Heart left ventricle (tissue), 16 donors: ENCODE measurements around the gene RNF215. TPM values are rescaled to one million over a fixed set of nuclear protein-coding genes. Genes with fewer than 3 reads are reported as not detected.
A peak's percentile ranks its signal among the peaks of the same experiment; 100 is the strongest.

Experiments used
- ATAC-seq, 4 donors: fragments of 200-7000 bp; cut with Tn5 transposase; one replicate each; pipeline ENCODE4 v1.9.1; 2020 to 2022; ENCODE audit warnings: moderate library complexity in 4 of 4, mild to moderate bottlenecking in 3 of 4, moderate number of reproducible peaks in 1 of 4
- DNase-seq, 5 donors: peaks; one replicate each; pipeline ENCODE4 v3.0.0-alpha.2; 2020
- H3K27ac ChIP-seq, 12 donors: fragments of 200-600 bp; sonication (generic) in 4 of 12; one replicate each; pipeline versions ENCODE4 v1.5.0 to v1.8.0; 2016 to 2022; ENCODE audit warnings: mild to moderate bottlenecking in 2 of 12
- H3K27me3 ChIP-seq, 9 donors: fragments of 200-600 bp; sonication (generic) in 2 of 9; one replicate each; pipeline versions ENCODE4 v1.5.1 to v1.8.0; 2016 to 2022; ENCODE audit warnings: mild to moderate bottlenecking in 3 of 9
- H3K36me3 ChIP-seq, 9 donors: fragments of 200-600 bp; sonication (generic) in 2 of 9; one replicate each; pipeline versions ENCODE4 v1.5.0 to v1.8.0; 2018 to 2022; ENCODE audit warnings: mild to moderate bottlenecking in 2 of 9
- H3K4me1 ChIP-seq, 12 donors: fragments of 200-600 bp; sonication (generic) in 4 of 12; one replicate each; pipeline versions ENCODE4 v1.5.0 to v1.8.0; 2016 to 2022; ENCODE audit warnings: mild to moderate bottlenecking in 3 of 12
- H3K4me3 ChIP-seq, 12 donors: fragments of 200-600 bp; sonication (generic) in 4 of 12; one replicate each; pipeline versions ENCODE4 v1.5.0 to v1.8.0; 2017 to 2022; ENCODE audit warnings: mild to moderate bottlenecking in 9 of 12, moderate library complexity in 4 of 12
- H3K9me3 ChIP-seq, 12 donors: fragments of 200-600 bp; sonication (generic) in 4 of 12; one replicate each; pipeline versions ENCODE4 v1.5.0 to v1.8.0; 2016 to 2022; ENCODE audit warnings: mild to moderate bottlenecking in 1 of 12
- POLR2A ChIP-seq, 2 donors: fragments of 450-650 bp; IDR thresholded peaks; one replicate each; pipeline ENCODE4 v1.6.1; 2017; ENCODE audit warnings: antibody characterized with exemption in 2 of 2, mild to moderate bottlenecking in 2 of 2, moderate library complexity in 2 of 2
- WGBS, 4 donors: extraction: QIAGEN DNeasy Blood & Tissue Kit in 2 of 4; methylation state at CpG; one replicate each; pipeline versions ENCODE4 v1.1.5 to v1.1.7; 2013 to 2018; 5-methylcytosine and 5-hydroxymethylcytosine counted together
- intact Hi-C, 10 donors: fragments of 100-400 bp; cut with DNase I; formaldehyde crosslinking; loops; one replicate each; pipeline versions ENCODE4 v1.11.1 to v1.14.2; 2022
- polyA plus RNA-seq, 2 donors: library from polyadenylated mRNA; stranded (reverse); fragments of 200-250 nt; gene quantifications; one replicate each; pipeline ENCODE4 v1.2.3, GENCODE V29; 2013
- total RNA-seq, 9 donors: library from RNA; depleted of rRNA in 2 of 9; stranded (reverse); fragments of >200 nt in 2 of 9; fragmentation: NEBNext Ultra II Directional in 3 of 9; extraction: Animal tissue kit (Norgen Biotek cat#: 25700) in 3 of 9; gene quantifications; one replicate each; pipeline versions ENCODE4 v1.1.0 to v1.2.4, GENCODE V29; 2016 to 2023
- TF ChIP-seq, protein P1 (sequence below), 12 donors: fragments of 200-600 bp; sonication (generic) in 4 of 12; IDR thresholded peaks; one replicate each; pipeline versions ENCODE4 v1.5.0 to v1.8.0; 2018 to 2022; ENCODE audit warnings: antibody characterized with exemption in 12 of 12, mild to moderate bottlenecking in 5 of 12
- donor health status: ischemic (EF 13 %, LVEDD 7.1; RV severe dilation, severe dysfunction).
- donor health status: healthy with polysubstance abuse.
- donor health status: DM: no; HTN: yes; CAD: no.
- donor health status: DM: no; HTN: no; CAD: no.
- donor health status: ischemic (EF 25% LVEDD 6.9; RV normal size, moderate dysfunction).
- donor health status: ischemic (EF 25% LVEDD 5.7; RV mildly dilated, moderate dysfunction).
- donor health status: healthy.
- donor health status: DM: yes; HTN: yes; CAD: no.
- donor health status: ischemic (EF 35%, LVEDD 5.7; RV mildly dilated, moderate dysfunction).
- donor health status: nonischemic (EF 11% LVEDD 7.7; RV severe dilation, severe dysfunction).
- donor health status: DM: yes; HTN: yes; CAD: no.
- donor health status: PGD.
- donor health status: ischemic (EF 29% LVEDD 5.4; RV normal size, mild dysfunction).
- donor health status: nonischemic (EF 23%, LVEDD 6.1; RV moderate dilation, normal function).

The RNF215 gene
- total and polyA plus RNA-seq, 11 donors, result 3.3 to 12.2 (median 6.7) TPM

DNA sequence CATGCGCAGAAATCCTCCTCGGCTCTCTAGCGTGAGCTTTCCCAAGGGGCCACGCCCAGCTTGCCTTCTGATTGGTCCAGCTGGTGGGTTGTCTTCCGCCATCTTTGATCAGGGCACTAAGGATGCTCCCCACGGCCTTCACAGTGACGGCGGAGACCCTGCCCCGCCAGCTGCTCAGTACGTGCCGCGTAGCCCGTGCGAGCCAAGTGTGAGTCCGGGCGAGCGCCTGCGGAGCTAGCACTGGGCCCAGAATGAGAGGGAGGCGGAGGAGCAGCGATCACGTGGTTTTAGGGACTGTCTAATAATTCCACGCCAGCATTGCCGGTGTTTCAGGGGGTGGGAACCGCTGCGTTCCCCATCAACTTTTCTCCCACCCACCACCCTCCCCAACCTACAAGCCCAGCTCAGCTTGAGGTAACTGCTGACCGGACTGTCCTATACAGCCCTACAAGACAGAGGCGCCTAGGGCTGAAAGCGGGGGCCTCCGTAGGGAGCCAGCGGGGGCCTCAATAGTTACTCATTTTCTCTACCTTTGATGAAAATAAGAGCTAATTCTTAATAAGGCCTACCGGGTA lies 36.8 kb upstream of the RNF215 start:
- WGBS, 4 donors, result 2 to 3% (median 3%) methylated on average over 31 of the region's 31 CpGs
- peaks cover 4 to 54% (median 33%) of the 10 kb centered on the region in 12 donors for H3K4me1 ChIP-seq
- peaks cover 0 to 25% (median 9%) of the 10 kb centered on the region in 9 donors for H3K36me3 ChIP-seq
- H3K4me3 ChIP-seq, result peak overlapping the region; percentile 41 to 88 (median 71)
- no peaks in the 10 kb centered on the region for H3K27me3 ChIP-seq
- DNase-seq, result peak; percentile 99 to 100 (median 99)
- TF ChIP-seq, protein P1, sequence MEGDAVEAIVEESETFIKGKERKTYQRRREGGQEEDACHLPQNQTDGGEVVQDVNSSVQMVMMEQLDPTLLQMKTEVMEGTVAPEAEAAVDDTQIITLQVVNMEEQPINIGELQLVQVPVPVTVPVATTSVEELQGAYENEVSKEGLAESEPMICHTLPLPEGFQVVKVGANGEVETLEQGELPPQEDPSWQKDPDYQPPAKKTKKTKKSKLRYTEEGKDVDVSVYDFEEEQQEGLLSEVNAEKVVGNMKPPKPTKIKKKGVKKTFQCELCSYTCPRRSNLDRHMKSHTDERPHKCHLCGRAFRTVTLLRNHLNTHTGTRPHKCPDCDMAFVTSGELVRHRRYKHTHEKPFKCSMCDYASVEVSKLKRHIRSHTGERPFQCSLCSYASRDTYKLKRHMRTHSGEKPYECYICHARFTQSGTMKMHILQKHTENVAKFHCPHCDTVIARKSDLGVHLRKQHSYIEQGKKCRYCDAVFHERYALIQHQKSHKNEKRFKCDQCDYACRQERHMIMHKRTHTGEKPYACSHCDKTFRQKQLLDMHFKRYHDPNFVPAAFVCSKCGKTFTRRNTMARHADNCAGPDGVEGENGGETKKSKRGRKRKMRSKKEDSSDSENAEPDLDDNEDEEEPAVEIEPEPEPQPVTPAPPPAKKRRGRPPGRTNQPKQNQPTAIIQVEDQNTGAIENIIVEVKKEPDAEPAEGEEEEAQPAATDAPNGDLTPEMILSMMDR (IDR thresholded peaks at IDR 0.05), result no peak
- peak in 1 of 2 donors; percentile 58 for TF ChIP-seq POLR2A (IDR thresholded peaks at IDR 0.05)
- no peaks in the 10 kb centered on the region for H3K9me3 ChIP-seq
- H3K27ac ChIP-seq, result peak overlapping the region; percentile 87 to 99 (median 96)
- intact Hi-C loops, result loop anchor here in 3 of 10 donors (1.0 to 10.0 kb wide), 3 partner anchors 136 to 181 kb away; partner anchors contain the start of gene TCN2 (in 2 of the 3)
- ATAC-seq, result peak; percentile 90 to 96 (median 94)

DNA sequence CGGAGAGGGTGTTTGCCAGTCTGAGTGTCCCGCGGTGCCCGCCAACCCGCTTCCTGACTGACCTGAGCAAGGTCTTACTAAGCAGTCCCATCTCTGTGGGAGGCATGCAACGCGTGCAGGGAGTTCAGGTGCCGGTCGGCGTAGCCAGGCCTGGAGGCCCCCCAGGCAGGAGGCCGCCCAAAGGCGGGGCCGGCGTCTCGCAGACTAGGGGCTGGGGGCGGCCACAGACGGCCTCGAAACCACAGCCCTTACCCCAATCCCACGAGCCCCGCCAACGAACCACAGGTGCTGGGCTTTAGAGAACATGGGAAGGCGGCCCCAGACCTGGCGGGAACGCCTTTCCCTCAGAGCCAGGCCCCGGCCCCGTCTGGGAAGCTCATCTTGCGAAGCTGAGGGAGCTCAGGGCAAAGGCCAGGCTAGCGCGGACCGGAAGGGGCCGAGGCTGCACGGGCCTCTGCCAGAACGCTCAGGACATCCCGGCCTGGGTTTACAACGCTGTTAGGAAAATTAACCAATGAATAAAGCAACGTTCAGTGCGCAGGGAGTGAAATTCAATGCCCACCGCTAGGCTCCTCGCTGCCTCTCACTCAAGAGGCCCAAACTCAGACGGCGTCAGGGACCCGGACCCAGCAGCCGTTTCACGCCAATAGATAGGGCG lies 36.2 kb upstream of the RNF215 start:
- peak overlapping the region; percentile 41 to 88 (median 71) for H3K4me3 ChIP-seq
- H3K27me3 ChIP-seq, result no peaks in the 10 kb centered on the region
- peaks cover 4 to 54% (median 33%) of the 10 kb centered on the region in 12 donors for H3K4me1 ChIP-seq
- 0 to 1% (median 0%) methylated on average over 37 to 45 of the region's 45 CpGs for whole genome bisulfite sequencing, 4 donors
- intact Hi-C loops, result loop anchor here in 3 of 10 donors (10.0 kb wide), 2 partner anchors 161 to 181 kb away; partner anchors contain the start of gene TCN2 (in 2 of the 3)
- DNase-seq (peak in 1 of 5 donors; percentile 86), ATAC-seq (peak; percentile 54 to 72 (median 66))
- H3K36me3 ChIP-seq, result peaks cover 0 to 31% (median 15%) of the 10 kb centered on the region in 9 donors
- H3K27ac ChIP-seq, result peak overlapping the region; percentile 87 to 99 (median 96)
- H3K9me3 ChIP-seq, result no peaks in the 10 kb centered on the region
- TF ChIP-seq, protein P1 (IDR thresholded peaks at IDR 0.05), result peak in 3 of 12 donors; percentile 8 to 21 (median 16)
- TF ChIP-seq POLR2A (IDR thresholded peaks at IDR 0.05), result peak in 1 of 2 donors; percentile 77

DNA sequence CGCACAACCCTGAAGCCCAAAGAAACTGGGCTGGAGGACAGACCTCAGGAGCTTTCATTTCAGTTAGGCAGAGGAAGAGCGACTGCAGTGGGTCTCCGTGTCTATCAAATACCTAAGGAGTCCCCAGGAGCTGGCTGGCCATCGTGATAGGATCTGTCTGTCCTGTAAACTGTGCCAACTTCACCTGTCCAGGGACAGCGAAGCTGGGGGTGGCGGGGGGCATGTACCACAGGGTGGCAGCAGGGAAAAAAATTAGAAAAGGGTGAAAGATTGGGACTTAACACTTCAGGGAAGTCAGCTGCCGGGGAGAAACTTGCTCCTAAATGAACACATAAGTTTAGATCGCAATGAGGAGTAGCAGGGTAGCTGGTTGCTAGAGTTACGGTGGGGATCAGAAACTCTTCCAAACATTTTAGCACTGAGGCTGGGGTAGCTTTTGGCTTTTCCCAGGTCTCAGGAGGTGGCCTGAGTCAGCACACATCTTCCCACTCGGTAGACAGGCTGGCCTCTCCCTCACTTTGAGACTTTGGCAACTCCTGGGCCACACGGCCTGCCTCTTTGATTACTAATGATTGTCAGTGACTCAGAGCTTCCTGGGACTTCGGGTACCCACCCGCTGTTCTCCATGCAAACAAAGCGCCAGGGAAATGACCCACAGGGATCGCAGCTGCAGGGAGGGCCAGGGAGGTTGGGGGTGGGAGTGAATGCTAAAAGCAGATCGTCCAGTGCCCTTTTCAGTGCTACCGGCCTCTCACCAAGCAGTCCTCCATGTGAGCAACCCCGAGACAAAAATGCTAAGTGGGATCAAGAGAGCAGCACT lies 35.5 kb upstream of the RNF215 start:
- intact Hi-C loops, result loop anchor here in 3 of 10 donors (10.0 kb wide), 2 partner anchors 162 to 182 kb away; partner anchors contain the start of gene TCN2 (in 2 of the 3)
- DNase-seq, result peak; percentile 29 to 89 (median 55)
- TF ChIP-seq, protein P1 (IDR thresholded peaks at IDR 0.05), result no peak
- peak in 1 of 2 donors; percentile 45 for TF ChIP-seq POLR2A (IDR thresholded peaks at IDR 0.05)
- Histone ChIP-seq H3K27me3 (no peaks in the 10 kb centered on the region), H3K36me3 (peaks cover 0 to 38% (median 23%) of the 10 kb centered on the region in 9 donors), H3K4me3 (peak overlapping the region; percentile 41 to 88 (median 71)), H3K4me1 (peaks cover 4 to 54% (median 33%) of the 10 kb centered on the region in 12 donors), H3K9me3 (no peaks in the 10 kb centered on the region), H3K27ac (peak overlapping the region; percentile 87 to 99 (median 96))
- 35 to 39% (median 38%) methylated on average over 18 of the region's 18 CpGs for WGBS, 4 donors
- ATAC-seq, result peak in 3 of 4 donors; percentile 2 to 59 (median 49)
